Activated B cell treated with CpG ODN at 0.5 μM for 24 hours (primary cell): ENCODE results near the gene FNBP1L. TPM values are rescaled to one million over a fixed set of nuclear protein-coding genes. Genes with fewer than 3 reads are reported as not detected.

Experiments
- ATAC-seq: fragments of 200-7000 bp; cut with Tn5 transposase; one replicate; pipeline ENCODE4 v1.10.0; 2021; ENCODE audit warnings: low read depth, mild to moderate bottlenecking, moderate library complexity
- CTCF ChIA-PET: fragments of 350-600 bp; sonication (Branson Sonifier 250); formaldehyde crosslinking; loops from one replicate; lab custom pipeline; 2021; ENCODE audit warnings: antibody characterized with exemption; lab: Charles Lee
- POLR2A ChIA-PET: fragments of 350-600 bp; sonication (Branson Sonifier 250); formaldehyde crosslinking; loops from one replicate; lab custom pipeline; 2021; ENCODE audit warnings: antibody characterized with exemption; lab: Charles Lee
- DNase-seq: peaks from one replicate; pipeline ENCODE4 v3.0.0; 2022
- H3K27ac Mint-ChIP-seq: one replicate; pipeline ENCODE4 v1.8.0; 2020; ENCODE audit warnings: mixed read lengths
- H3K27me3 Mint-ChIP-seq: one replicate; pipeline ENCODE4 v1.8.0; 2021; ENCODE audit warnings: mixed read lengths
- H3K36me3 Mint-ChIP-seq: one replicate; pipeline ENCODE4 v1.8.0; 2021; ENCODE audit warnings: low read depth, mixed read lengths
- H3K4me1 Mint-ChIP-seq: one replicate; pipeline ENCODE4 v1.8.0; 2021; ENCODE audit warnings: mixed read lengths
- H3K4me3 Mint-ChIP-seq: one replicate; pipeline ENCODE4 v1.8.0; 2020; ENCODE audit warnings: mild to moderate bottlenecking, mixed read lengths
- H3K9me3 Mint-ChIP-seq: one replicate; pipeline ENCODE4 v1.8.0; 2020; ENCODE audit warnings: mixed read lengths
- CTCF ChIP-seq: fragments of 200-600 bp; IDR thresholded peaks from one replicate; pipeline ENCODE4 v1.8.0; 2022; ENCODE audit warnings: antibody characterized with exemption, mild to moderate bottlenecking
- intact Hi-C: fragments of 100-400 bp; cut with micrococcal nuclease; formaldehyde crosslinking; loops from one replicate; pipeline ENCODE4 v1.15.1; 2024
- total RNA-seq: library from RNA; stranded (reverse); gene quantifications from 2 replicates; pipeline ENCODE4 v1.2.3, GENCODE V29; 2022

FNBP1L gene
- total RNA-seq, 1 donor from 2014 or later: 3.3 TPM

GRCh38 chr1:93578433-93578830, 130.5 kb downstream of the FNBP1L start:
- Mint-ChIP-seq H3K27me3 (no peaks in the 10 kb centered on the region), H3K27ac (no peak overlapping the region), H3K4me1 (no peaks in the 10 kb centered on the region), H3K4me3 (no peak overlapping the region), H3K36me3 (peaks cover 75% of the 10 kb centered on the region), H3K9me3 (no peaks in the 10 kb centered on the region)
- POLR2A ChIA-PET: no interaction called here
- CTCF ChIA-PET: no interaction called here
- intact Hi-C loops: no loop called here
- no peak for TF ChIP-seq CTCF
- DNase-seq (no peak), ATAC-seq (no peak)

DNA sequence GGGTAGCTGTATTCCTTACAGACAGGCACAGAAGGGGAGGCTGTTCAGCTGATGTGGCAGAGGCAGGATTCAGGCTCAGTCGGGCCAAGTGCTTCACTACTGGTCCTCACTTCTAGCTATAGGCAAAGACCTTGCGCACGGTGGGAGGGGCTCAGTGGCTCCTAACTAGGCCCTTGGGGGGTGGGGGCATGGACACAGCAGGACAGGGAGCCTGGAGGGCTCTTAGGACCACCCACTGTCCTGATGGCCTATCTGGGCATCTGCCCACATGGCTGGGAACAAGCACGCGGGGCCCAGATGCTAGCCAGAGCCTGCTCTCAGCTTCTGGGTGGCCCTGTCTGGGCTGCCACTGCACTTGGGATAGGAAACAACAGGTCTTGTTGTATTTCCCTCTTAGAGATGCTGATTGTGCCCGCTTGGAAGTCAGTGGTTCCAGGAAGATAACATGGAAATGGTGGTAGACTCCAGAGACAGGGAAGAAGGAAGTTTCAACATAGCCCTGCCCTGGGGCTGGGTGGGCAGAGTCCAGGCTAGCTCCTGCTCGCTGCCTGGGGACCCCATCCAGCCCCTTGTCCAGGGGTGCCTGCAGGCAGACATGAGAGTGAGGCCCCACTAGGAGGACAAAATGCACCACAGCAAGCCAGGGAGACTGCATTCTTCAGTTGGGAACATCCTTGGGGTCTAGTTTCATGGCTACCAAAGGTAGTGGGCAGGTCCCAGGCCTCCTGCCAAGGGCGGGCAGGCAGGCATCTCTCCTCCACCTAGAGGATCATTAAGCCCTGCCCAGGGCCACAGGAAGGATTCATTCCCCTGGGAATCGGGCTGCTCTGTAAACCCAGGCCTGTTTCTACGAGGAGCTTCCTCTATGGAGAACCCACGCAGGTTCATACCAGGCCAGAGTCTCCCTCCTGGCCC, 131.2 kb downstream of the FNBP1L start:
- intact Hi-C loops: no loop called here
- Mint-ChIP-seq H3K4me1 (no peaks in the 10 kb centered on the region), H3K9me3 (no peaks in the 10 kb centered on the region), H3K4me3 (no peak overlapping the region), H3K36me3 (peaks cover 77% of the 10 kb centered on the region), H3K27ac (no peak overlapping the region), H3K27me3 (no peaks in the 10 kb centered on the region)
- ChIA-PET CTCF (no interaction called here), POLR2A (interaction anchor here (0.6 kb wide), 1 partner anchor 133 kb away, joined by 4 read pairs; no protein-coding TSS in a partner anchor)
- DNase-seq: no peak
- ATAC-seq: no peak
- no peak for TF ChIP-seq CTCF

DNA sequence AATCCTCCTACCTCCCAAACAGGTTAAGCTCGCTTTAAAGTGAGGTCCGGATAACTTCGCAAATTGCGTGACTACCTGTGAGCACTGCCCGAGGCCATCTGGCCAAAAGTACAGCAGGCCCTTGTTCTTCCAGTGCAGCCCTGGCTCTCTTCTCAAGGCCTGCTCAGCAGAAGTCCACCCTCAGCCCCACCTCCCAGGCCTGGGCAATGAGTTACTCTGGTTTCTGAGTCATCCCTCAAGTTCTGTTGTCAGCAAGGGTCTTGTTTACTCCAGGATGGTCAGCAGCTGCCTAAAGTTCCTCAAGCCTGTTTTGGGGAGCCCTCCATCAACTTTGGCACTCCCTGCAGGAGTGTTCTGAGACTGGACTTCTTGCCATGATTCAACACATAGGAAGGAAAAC, 132.0 kb downstream of the FNBP1L start:
- Mint-ChIP-seq H3K4me1 (no peaks in the 10 kb centered on the region), H3K27me3 (no peaks in the 10 kb centered on the region), H3K9me3 (no peaks in the 10 kb centered on the region), H3K27ac (no peak overlapping the region), H3K36me3 (peaks cover 76% of the 10 kb centered on the region), H3K4me3 (no peak overlapping the region)
- ATAC-seq: no peak
- POLR2A ChIA-PET: interaction anchor here (0.6 kb wide), 1 partner anchor 134 kb away, joined by 4 read pairs; no protein-coding TSS in a partner anchor
- no peak for DNase-seq
- no peak for TF ChIP-seq CTCF
- intact Hi-C loops: loop anchor here (5.0 kb wide), 1 partner anchor 37 kb away; no protein-coding TSS in a partner anchor
- CTCF ChIA-PET: interaction anchor here (1.4 kb wide), 1 partner anchor 49 kb away, joined by 3 read pairs; no protein-coding TSS in a partner anchor

DNA sequence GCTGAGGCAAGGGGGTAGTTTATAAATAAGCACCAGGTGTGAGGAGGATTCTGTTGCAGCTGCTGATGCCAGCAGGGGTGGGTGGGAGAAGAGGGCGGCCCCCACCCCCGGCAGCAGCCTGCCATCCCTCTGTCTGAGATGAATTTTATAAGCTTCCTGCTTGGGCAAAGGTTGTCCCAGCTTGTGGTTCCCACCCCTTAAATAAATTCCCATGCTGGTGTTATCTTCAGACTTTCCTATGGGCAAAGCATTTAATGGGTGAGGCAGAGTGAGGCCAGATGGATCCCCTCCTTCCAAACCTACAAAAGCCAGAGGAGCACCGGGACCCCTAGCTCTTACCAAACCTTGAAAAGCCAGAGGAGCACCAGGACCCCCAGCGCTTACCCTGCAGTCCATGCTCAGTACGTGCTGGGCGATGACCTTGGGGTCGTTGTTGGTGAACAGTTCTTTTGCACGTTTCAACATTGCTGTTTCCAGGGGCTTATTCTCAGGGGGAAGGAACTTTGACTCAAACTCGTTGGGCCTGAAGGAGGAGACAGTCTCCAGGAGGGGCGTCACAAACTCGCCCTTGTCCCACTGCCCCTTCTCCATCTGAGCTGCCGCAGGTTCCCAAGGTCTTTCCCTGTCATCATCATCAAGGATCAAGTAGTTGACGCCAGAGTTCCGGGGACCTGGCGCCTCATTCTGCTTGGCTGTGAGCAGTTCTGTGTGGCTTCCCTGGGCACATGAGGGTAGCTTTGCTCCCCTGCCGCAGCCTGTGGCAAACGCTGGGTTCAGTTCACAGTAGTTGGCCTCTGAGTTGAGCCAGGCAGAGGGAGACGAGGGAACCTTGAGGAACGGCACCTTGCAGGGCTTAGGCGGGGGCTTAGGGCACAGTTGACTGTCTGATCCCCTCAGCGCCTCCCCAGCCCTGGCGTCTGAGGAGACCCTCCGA, 134.3 kb downstream of the FNBP1L start:
- peaks cover 73% of the 10 kb centered on the region for H3K36me3 Mint-ChIP-seq
- ChIA-PET CTCF (interaction anchor here (0.6 kb wide), 1 partner anchor 519 kb away, joined by 3 read pairs; no protein-coding TSS in a partner anchor), POLR2A (no interaction called here)
- H3K4me3 Mint-ChIP-seq: no peak overlapping the region
- H3K27ac Mint-ChIP-seq: no peak overlapping the region
- no peak for TF ChIP-seq CTCF
- DNase-seq (no peak), ATAC-seq (no peak)
- H3K9me3 Mint-ChIP-seq: no peaks in the 10 kb centered on the region
- no peaks in the 10 kb centered on the region for H3K27me3 Mint-ChIP-seq
- H3K4me1 Mint-ChIP-seq: no peaks in the 10 kb centered on the region
- intact Hi-C loops: loop anchor here (5.0 kb wide), 1 partner anchor 35 kb away; no protein-coding TSS in a partner anchor
